HepG2 (cell line): ENCODE measurements around the gene HOXA4.

Experiments
- CTCF ChIP-seq: sonication (generic); formaldehyde crosslinking; IDR thresholded peaks from 2 replicates; pipeline ENCODE4 v1.5.0; 2020; ENCODE audit warnings: mild to moderate bottlenecking, missing genetic modification reagents, moderate library complexity
- GLI4 ChIP-seq: sonication (generic); formaldehyde crosslinking; IDR thresholded peaks from 2 replicates; pipeline ENCODE4 v1.5.1; 2020; ENCODE audit warnings: missing genetic modification reagents, mild to moderate bottlenecking, moderate library complexity, borderline replicate concordance
- HDAC6 ChIP-seq: fragments of 200-600 bp; sonication (generic); IDR thresholded peaks from 2 replicates; pipeline ENCODE4 v1.7.0; 2017; ENCODE audit warnings: mild to moderate bottlenecking, antibody characterized with exemption, low read length, low read depth
- POLR2AphosphoS5 ChIP-seq: IDR thresholded peaks from 2 replicates; pipeline ENCODE4 v1.6.1; 2012; ENCODE audit warnings: low read depth, low read length
- SETDB1 ChIP-seq: sonication (generic); formaldehyde crosslinking; IDR thresholded peaks from 2 replicates; pipeline ENCODE4 v1.5.1; 2020; ENCODE audit warnings: missing genetic modification reagents, mild to moderate bottlenecking, borderline replicate concordance
- XRCC5 ChIP-seq: fragments of 200-400 bp; formaldehyde crosslinking; optimal IDR thresholded peaks from 2 replicates; pipeline ENCODE3; 2017; ENCODE audit warnings: mild to moderate bottlenecking, low read length
- ZNF263 ChIP-seq: sonication (generic); formaldehyde crosslinking; IDR thresholded peaks from 2 replicates; pipeline ENCODE4 v1.4.0; 2020; ENCODE audit warnings: missing genetic modification reagents
- ZNF496 ChIP-seq: sonication (generic); formaldehyde crosslinking; IDR thresholded peaks from 2 replicates; pipeline ENCODE4 v1.8.1; 2023; ENCODE audit warnings: mild to moderate bottlenecking, moderate library complexity, missing genetic modification reagents; ENCODE audit not compliant: insufficient replicate concordance
- ZNF501 ChIP-seq: sonication (generic); formaldehyde crosslinking; IDR thresholded peaks from 2 replicates; pipeline ENCODE4 v1.5.1; 2020; ENCODE audit warnings: mild to moderate bottlenecking, moderate library complexity, missing genetic modification reagents
- ZNF883 ChIP-seq: sonication (generic); formaldehyde crosslinking; IDR thresholded peaks from 2 replicates; pipeline ENCODE4 v1.5.1; 2020; ENCODE audit warnings: mild to moderate bottlenecking, missing genetic modification reagents; ENCODE audit errors: not compliant biosample characterization

- TF ChIP-seq GLI4 (no peak), HDAC6 (no peak), ZNF501 (CRISPR knock-in tag) (no peak), XRCC5 (no peak), CTCF (CRISPR knock-in tag) (no peak), ZNF883 (CRISPR knock-in tag) (no peak), ZNF496 (CRISPR knock-in tag) (no peak), ZNF263 (CRISPR knock-in tag) (no peak), POLR2AphosphoS5 (no peak), SETDB1 (CRISPR knock-in tag) (no peak)
Observed at GRCh38 chr7:27123477-27124053, 7.0 kb downstream of the HOXA4 start.
